NOMO-1 (cell line): ENCODE measurements around the gene PARN.
A peak's percentile ranks its signal among the peaks of the same experiment; 100 is the strongest.
"Not testable (repeated sequence)": the region's sequence is repeated elsewhere in the genome, so short reads cannot be mapped to it uniquely, and the experiment has no call there.

Source experiments
- DNase-seq, 2 experiments: peaks; one replicate each; lab custom pipeline; 2025; ENCODE audit not compliant: unreplicated experiment in 2 of 2; lab: John Stamatoyannopoulos, UW

PARN gene

DNA sequence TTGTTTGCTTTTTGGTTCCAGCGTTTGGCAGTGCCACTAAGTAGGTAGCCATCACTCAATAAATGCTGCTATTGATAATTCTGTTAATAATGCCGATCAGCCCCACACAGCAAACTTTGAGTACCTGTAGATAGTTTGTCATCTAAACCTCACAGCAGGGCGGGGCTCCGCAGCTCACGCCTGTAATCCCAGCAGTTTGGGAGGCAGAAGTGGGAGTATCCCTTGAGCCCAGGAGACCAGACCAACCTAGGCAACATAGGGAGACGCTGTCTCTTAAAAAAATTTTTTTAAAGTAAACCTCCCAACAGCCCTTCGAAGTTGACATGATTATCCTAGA, 4.3 kb upstream of the PARN start:
- DNase-seq: no peak

DNA sequence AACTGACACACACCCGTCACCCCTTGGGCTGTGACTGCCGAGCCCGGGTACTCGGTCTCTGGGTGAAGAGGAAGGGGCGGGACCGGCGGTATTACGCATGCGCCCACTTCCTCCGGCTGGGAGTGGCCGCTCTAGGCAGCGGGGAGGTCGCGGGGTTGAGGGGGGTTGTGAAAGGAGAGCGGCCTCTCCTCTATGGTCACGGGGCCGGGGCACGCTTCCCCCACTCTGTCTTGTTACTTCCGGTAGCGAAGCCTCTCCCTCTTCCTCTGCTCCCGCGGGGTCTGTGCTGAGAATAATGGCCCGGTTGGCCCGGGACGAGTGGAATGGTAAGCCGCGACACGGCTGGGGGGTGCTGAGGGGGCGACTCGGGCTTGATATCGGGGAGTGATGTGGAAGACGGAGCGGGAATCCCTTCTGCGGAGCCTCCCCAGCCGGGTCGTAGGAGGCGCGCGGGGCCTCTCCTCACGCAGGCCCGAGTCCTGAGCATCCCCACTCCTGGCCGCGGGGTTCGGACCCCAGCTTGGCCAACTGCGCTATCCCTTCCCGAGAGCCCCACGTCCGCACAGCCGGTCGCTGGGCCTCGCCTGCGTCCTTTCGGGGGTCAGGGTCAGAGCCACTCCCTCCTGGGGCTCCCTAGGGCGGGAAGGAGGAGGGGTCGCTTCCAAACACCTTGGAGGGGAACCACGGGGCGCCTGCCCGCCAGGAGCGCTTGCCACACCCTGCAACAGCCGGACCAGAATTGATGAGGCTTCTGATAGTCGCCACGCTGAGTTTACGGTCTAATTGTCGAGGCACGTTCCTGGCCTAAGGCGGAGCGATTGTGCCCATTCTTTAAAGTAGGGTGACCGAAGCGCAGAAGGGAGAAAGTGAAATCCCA, 2.9 kb upstream of the PARN start, which contains the start of gene BFAR:
Gene BFAR, plus strand, starts transcription at position 259 of the 877 bp plus-strand sequence. CDS start 11,396 bp downstream, outside the sequence.
- peak; percentile 96 to 97 for DNase-seq

DNA sequence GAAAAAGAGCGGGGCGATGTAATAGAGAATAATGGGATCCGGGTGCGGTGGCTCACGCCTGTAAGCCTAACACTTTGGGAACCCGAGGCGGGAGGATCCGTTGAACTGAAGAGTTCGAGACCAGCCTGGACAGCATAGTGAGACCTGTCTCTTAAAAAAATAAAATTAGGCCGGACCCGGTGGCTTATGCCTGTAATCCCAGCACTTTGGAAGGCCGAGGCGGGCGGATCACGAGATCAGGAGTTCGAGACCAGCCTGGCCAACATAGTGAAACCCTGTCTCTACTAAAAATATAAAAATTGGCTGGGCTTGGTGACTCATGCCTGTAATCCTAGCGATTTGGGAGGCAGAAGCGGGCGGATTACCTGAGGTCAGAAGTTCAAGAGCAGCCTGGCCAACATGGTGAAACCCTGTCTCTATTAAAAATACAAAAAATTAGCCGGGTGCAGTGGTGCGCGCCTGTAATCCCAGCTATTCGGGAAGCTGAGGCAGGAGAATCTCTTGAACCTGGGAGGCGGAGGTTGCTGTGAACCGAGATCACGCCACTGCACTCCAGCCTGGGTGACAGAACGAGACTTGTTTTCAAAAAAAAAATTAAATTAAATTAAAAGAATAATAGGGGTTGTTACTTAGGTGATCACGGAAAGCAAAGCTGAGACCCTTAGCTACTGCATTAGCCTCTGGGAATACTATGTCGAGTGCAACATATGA, 715 bp upstream of the PARN start:
- not testable (repeated sequence) for DNase-seq

DNA sequence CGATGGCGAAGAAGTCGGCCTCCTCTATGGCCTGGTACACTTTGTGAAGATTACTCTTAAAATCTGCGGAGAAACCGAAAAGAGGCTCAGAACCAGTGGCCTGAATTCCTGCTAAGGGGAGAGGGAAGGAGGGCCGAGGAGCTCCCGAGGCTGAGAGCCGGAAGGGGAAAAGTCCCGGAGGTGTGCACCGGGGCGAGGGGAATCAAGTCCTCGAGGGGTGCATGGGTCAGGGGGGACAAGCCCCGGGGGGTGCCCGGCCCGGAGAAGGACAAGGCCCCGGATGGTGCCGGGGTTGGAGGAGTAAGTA, 495 bp downstream of the PARN start:
- peak in 1 of 2 experiments; percentile 4 for DNase-seq

DNA sequence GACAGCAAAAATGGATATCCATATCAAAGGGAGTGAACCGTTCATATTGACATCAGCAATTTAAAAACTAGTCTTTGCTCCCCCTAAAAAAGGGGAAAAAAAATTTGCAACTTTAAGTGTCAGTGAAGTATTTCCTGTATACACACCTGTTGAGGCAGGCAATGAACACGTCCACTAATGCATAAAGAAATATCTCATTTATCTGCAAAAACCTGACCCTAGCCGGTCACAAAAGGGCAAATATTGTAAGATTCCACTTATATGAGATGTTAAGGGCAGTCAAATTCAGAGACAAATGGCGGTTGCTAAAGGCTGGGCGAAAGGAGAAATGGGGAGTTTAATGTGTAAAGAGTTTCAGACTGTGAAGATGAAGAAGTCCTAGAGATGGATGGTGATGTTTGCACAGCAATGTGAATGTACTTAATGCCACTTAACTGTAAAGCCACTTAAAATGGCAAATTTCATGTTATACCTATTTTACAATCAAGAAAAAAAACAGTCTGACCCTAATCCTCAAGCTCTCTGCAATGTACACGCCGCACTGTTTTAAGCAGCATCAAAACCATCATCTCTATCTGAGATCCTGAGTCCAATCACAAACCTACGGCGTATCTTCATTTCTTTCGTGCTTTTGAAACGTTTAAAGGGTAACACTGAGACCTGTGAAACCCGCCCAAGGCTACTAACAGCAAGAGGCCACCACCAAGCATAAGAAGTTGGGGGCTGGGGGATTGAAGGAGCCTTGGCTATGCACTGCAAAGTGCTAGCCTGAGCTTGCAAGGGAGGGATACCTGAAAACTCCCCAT, 1.1 kb downstream of the PARN start:
- no peak for DNase-seq

DNA sequence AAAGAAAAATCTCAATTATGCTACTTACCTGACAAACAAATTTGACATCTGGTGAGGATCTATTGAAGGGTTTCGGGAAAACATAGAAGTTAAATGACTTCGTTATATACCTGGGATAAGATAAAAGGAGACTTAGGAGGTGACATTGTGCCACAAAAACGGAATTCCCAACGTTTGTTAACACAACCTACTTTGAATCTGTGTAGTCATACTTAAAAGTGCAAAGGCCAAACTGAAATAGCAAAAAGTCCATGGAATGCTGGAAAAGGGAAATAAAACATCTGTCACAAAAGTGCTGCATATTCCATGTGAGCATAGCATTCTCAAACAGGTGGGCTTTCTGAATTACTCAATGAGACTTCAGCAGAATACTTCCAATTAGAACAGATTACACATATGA, 3.0 kb downstream of the PARN start:
- DNase-seq: no peak

DNA sequence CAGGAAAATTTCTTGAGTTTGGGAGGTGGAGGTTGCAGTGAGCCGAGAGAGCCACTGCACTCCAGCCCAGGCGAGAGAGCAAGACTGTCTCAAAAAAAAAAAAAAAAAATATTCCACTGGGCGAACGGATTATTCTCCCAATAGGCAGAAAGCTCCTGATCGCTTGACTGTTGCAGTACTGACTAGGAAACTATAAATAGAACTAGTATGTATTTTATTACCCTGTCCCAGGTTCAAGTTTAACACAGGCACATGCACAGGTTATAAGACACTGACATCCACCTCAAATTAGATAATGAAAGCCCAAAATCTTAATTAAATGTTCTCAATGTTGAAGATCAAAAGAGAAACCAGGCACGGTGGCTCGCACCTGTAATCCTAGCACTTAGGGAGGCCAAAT, 11.5 kb downstream of the PARN start:
- no peak for DNase-seq

DNA sequence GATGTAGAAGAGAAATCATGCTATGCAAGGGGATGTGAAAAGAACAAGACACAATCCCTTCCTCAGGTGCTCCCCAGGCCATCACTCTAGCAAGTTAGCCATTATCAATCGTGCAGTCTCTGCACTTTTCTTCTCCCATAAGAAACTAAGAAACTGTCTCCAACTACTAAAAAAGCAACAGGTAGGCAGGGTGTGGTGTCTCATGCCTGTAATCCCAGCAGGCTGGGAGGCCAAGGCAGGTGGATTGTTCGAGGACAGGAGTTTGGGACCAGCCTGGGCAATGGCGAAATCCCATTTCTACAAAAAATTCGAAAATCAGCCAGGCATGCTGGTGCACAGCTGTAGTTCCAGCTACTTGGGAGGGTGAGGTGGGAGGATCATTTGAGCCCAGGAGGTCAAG, 13.8 kb downstream of the PARN start:
- no peak for DNase-seq

DNA sequence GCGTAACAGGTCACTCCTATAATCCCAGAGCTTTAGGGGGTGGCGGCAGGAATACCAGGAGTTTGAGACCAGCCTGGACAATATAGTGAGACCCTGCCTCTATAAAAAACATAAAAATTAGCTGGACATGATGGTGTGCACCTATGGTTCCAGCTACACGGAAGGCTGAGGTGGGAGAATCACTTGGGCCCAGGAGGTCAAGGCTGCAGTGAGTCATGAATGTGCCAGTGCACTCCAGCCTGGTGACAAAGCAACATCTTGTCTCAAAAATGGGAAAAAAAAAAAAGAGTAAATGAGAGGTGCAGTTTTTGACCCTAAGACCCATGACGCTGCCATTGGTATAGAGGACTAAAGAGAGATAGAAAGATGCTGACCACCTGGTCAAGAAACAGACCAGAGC, 16.1 kb downstream of the PARN start:
- no peak for DNase-seq

DNA sequence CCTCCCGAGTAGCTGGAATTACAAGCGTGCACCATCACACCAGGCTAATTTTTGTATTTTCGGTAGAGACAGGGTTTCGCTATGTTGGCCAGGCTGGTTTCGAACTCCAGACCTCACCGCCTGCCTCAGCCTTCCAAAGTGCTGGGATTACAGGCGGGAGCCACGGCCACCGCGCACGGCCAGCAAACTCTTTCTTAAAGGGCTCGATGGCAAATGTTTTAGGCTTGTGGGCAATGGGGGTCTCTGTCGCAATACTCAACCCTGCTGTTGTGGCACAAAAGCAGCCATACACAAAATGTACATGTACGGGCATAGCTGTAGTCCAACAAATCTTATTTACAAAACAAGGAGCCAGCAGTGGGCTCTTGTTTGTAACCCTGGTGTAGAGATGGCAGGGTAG, 18.4 kb downstream of the PARN start:
- DNase-seq: no peak

DNA sequence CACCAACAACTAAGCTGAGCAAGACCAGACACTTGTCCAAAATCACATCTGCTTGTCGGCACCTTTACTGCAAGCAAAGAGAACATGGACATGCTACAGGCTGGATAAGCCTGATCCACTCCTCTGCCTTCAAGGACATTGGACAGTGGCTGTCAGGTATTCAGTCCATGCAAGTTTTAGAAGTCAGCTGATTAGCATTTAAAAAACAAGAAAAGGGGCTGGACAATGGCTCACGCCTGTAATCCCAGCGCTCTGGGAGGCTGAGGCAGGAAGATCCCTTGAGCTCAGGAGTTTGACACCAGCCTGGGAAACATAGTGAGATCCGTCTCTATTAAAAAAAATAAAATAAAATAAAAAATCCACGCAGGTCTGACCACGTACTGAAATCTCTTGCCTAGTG, 20.3 kb downstream of the PARN start:
- DNase-seq: no peak

DNA sequence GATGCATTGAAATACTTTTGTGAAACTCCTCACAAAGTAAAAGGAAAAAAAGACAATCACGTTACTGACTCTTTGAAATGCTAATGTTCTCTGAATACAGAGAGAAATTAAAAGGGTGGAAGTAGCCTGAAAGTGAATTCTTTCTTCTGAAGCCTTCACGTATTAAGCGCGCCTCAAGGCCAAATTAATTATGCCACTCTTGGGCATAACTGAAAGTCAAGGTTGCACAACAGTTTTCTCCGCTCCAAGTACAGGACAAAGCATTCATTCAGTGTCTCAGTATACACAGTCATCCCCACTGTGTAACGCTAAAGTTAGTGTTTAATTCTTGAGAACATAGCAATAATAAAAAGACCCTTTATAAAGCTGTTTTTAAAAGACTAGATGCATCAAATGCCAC, 21.5 kb downstream of the PARN start:
- DNase-seq: peak in 1 of 2 experiments; percentile 17

DNA sequence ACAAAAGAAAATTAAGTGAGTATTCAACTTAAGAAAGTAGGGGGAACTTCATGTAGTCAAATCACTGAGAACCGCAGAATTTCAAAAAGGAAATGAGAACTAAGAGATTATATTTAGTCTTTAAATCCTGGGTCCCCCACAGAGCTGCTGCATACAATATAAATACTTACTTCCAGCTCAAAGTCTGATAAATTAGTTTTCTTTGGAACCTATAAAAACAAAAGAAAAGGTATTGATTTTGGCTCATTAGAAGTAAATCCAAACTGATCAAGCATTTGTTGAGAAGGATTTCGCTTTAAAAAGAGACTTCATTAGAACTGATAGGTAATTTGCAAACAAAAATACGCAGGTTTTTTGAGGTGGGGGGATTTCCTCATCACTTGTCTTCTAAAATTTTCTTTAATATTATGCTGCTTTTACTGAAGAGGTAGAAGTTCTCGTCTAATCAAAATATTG, 21.9 kb downstream of the PARN start:
- peak in 1 of 2 experiments; percentile 3 for DNase-seq

DNA sequence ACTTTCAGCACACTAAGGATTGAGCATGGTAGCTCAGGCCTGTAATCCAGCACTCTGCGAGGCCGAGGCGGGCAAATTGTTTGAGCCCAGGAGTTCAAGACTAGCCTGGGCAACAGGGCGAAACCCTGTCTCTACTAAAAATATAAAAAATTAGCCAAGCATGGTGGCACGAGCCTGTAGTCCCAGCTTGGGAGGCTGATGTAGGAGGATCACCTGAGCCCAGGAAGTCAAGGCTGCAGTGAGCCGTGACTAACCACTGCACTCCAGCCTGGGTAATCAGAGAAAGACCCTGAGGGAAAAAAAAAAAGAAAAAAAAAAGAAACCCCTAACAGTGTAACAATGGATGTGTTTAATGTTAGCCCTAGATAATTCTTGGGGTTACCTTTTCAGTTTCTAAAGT, 24.0 kb downstream of the PARN start:
- no peak for DNase-seq

DNA sequence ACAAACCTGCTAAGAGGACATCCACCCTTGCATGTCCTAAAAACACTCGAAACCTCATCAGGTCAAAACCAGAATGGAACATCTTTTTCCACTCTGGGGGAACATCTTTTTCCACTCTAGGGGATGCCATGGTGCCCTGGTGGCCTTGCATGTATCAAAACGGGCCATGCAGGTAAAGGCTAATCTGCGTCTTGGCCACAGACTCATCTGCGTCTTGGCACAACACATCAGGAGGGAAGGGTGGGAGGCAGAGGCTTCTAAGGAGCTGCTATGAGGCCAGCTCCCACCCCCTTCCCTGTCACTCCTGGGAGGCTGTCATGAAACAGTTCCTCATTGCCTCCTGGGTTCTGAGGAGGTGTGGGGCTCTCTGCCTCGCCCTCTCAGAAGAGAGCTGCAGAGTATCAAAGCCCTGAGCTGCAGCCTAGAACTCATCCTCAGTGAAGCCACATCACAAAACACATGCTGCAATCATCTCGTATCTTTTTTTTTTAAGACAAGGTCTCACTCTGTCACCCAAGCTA, 27.6 kb downstream of the PARN start:
- DNase-seq: no peak

DNA sequence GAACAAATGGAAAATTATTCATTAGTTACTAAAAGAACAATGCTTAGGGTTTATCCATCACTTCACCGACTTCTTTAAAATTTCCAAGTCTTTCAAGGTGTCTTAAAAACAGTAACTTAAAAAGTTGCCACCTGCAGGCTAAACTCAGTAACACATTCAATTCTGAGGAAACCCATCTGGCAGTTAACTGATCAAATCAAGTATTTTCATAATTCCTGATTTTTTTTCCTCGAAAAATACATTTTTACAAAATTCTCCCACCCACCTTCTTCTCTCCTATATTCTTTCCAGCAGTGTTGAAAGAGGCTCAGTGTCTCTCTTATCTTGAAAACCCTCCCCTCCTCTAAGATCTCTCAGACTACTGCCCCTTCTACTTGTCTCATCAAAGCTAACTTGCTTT, 29.9 kb downstream of the PARN start:
- DNase-seq: no peak

DNA sequence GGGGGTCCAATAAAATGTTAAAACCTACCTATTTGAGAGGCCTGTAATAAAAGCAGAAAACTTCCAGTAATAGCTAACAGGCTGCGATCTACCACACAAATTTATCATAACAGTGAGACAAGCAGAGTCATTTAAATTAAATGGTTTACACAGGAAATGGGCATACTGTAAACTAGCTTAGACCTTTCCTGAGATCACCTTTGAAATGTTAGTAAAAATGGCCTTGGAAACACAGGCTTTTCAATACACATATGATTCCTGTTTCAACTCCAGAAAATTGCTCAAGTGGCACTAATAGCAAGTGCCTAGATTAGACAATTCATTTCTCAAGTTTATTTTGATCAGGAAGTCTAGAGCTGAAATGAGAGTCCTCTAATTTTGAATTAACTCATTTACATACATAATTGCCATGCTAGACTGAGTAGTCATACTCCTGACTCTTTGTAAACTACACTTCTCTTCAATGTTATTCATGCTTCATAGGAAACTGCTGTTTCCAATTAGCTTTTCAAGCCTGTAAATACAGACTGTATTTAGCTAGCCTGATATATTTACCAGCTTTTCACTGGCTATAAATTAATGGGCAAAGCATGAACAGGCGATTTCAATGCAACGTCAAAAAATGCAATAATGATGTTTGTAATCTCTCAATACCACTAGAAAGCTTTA, 43.3 kb downstream of the PARN start:
- no peak for DNase-seq

DNA sequence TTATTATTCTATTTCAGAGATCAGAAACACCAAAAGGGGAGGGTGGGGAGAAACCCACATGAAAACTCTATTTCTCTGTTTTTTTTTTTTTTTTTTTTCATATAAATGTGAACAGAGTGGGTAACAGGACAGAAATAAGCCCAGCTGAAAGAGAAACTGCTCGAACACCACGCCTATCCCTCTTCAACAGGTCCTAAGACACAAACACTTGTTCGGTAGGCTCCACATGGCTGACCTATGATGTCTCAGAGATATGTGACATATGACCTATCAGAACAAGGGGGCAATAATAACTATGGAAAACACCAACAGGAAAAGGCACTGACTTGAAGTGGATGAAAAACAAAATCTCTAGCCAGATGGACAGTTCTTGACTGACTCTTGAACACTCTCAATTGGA, 44.8 kb downstream of the PARN start:
- no peak for DNase-seq

DNA sequence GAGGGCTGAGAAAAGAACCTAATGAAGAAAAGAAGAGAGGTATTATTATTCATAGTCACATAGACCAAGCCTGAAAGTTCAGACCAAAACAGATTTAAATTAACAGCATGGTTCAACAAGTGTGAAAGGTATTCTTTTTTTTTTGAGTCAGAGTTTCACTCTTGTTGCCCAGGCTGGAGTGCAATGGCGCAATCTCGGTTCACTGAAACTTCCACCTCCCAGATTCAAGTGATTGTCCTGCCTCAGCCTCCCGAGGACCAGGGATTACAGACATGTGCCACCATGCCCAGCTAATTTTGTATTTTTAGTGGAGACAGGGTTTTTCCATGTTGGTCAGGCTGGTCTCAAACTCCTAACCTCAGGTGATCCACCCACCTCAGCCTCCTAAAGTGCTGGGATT, 49.1 kb downstream of the PARN start:
- not testable (repeated sequence) for DNase-seq

DNA sequence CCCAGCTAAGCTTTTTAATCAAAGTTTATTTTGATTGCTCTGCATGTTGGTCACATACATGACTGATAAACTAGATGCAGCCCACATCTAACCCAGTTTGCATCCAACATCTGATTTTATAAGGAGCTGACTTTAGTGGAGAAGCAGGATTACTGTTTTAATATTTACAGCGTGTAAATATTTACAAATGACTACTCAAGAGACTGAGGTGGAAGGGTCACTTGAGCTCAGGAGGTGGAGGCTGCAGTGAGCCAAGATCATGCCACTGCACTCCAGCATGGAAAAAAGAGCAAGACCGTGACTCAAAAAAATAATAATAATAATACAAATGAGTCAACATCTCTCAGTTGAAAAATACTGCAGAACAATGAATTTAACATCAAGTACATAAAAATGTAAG, 50.8 kb downstream of the PARN start:
- no peak for DNase-seq

DNA sequence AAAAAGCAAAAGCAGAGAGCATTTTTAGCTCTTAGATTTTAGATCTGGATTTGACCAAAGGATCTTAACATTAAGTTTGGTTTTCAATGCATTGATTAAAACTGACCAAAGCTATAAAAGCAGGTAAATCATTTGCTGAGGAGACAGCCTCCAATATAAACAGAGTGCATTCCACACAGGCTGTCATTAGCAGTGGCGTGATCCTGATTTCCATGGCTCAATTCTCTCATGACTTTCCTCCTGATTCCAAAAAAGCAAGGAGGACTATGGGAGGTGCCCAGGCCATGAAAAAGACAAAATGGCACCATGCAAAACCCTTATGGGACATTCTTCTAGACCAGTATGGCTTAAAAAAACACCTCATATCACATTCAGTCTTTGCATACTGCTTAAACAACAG, 53.5 kb downstream of the PARN start:
- DNase-seq: no peak
